Astrocyte of the spinal cord (primary cell): Measurements from ENCODE around the gene ZBTB20.

Experiments used
- DNase-seq: peaks from one replicate; pipeline ENCODE4 v3.0.0; 2011; ENCODE audit warnings: low read depth, low spot score
- H3K4me3 ChIP-seq: 2 replicates; pipeline ENCODE4 v1.5.1; 2011; ENCODE audit warnings: low read depth, mild to moderate bottlenecking, low read length, moderate library complexity
- in situ Hi-C: cut with HindIII; loops from 2 replicates; pipeline ENCODE4 v1.10.0; 2017; ENCODE audit warnings: low sequenced_read_pairs
- TF ChIP-seq, protein P1 (sequence below): IDR thresholded peaks from 2 replicates; pipeline ENCODE4 v1.5.1; 2012; ENCODE audit warnings: low read depth, mild to moderate bottlenecking, low read length, inconsistent platforms

ZBTB20 gene

GRCh38 chr3:115147329-115148141, 447 bp upstream of the ZBTB20 start:
- peak overlapping the region; percentile 84 for H3K4me3 ChIP-seq
- peak; percentile 100 for DNase-seq
- in situ Hi-C loops: no loop called here
- TF ChIP-seq, protein P1, sequence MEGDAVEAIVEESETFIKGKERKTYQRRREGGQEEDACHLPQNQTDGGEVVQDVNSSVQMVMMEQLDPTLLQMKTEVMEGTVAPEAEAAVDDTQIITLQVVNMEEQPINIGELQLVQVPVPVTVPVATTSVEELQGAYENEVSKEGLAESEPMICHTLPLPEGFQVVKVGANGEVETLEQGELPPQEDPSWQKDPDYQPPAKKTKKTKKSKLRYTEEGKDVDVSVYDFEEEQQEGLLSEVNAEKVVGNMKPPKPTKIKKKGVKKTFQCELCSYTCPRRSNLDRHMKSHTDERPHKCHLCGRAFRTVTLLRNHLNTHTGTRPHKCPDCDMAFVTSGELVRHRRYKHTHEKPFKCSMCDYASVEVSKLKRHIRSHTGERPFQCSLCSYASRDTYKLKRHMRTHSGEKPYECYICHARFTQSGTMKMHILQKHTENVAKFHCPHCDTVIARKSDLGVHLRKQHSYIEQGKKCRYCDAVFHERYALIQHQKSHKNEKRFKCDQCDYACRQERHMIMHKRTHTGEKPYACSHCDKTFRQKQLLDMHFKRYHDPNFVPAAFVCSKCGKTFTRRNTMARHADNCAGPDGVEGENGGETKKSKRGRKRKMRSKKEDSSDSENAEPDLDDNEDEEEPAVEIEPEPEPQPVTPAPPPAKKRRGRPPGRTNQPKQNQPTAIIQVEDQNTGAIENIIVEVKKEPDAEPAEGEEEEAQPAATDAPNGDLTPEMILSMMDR: no peak

- peak; percentile 77 for DNase-seq
Measured at GRCh38 chr3:115146032-115146417, 1.1 kb downstream of the ZBTB20 start.

DNA sequence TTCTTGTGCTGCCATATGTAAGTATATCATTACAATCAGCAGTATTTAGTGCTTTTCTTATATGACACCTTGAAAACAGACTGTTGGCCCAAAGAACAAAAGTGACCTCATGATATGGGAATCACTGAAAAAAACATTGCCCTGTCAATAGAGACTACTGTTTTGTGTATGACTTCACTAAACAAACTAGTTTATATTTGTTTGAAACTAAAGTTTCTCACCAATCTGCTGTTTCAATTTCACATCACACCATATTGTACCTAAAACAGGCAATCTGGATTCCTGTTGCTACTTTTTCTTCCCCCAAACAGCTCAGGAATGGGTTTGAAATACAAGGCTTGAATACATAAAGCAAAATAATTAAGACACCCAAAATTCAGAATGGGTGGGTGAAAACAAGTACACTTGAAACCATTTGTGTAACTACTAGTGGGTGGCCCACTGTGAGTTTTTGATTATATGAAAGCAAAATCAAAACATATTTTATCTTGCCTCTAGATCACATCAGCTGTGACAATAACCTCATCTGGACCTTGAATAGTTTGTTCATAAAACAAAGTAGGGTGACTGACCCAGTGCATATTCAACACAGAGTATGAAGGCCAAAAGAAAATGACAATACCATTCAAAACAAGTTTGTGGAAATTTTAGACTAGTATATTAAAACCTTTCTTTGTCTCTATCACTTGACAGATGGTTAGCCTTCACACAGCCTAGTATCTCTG, 5.9 kb downstream of the ZBTB20 start:
- TF ChIP-seq, protein P1: no peak
- H3K4me3 ChIP-seq: no peak overlapping the region
- no peak for DNase-seq
- in situ Hi-C loops: no loop called here

More at GRCh38 chr3:115146032-115146417, 1.1 kb downstream of the ZBTB20 start:
- in situ Hi-C loops: no loop called here
- TF ChIP-seq, protein P1: no peak
- H3K4me3 ChIP-seq: peak overlapping the region; percentile 84

DNA sequence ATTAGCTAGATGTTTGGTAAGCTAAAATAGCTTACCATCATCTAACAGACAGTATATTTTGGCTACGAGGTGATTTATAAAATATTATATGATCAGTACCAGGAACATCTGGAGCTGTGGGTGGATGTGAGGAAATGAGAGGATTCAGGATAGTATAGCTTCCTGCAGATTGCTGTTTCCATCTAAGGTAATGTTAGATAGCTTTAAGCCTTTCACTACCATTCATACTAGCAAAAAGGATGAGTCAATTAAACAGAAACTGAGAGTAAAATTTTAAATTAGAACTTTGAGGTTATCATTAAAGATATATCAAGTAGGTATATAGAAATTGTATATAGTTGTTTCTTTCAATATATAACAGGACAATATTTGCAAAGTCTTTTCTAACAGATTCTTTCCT, 8.0 kb downstream of the ZBTB20 start:
- DNase-seq: no peak
- in situ Hi-C loops: no loop called here
- no peak overlapping the region for H3K4me3 ChIP-seq
- TF ChIP-seq, protein P1: no peak

DNA sequence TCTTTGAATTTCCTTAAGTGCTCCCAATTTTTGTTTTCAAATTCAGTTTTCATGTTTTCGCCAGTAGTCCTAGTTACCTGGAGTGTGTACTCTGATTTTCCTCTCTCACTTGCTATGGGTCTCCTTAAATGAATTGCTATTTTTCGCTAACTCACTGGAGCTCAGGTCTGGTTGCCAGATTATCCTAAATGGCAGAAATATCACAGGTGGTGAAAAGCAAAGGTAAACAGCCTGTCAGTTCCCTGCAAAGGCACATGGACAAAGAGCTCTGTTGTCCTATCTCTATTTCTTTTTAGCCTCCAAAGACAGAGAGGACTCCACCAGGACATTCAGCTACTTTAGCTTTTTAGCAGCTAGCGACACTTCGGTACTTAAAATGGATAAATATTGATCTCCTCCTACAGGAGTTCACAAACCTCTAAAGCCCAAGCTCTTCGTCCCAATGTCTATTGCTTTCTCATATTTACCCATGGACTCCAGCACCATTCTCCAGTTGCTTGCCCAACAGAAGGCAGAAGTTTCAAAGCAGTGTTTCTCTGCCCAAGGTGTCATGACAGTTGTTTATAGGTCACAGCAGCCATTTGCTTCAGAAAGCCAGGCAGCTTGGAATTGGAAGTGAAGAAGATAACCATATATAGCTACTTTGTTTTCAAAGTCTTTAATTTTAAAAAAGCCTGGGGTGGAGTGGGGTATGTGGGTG, 12.3 kb downstream of the ZBTB20 start:
- in situ Hi-C loops: no loop called here
- TF ChIP-seq, protein P1: no peak
- H3K4me3 ChIP-seq: no peak overlapping the region
- DNase-seq: no peak

GRCh38 chr3:115127208-115127607, 19.9 kb downstream of the ZBTB20 start:
- TF ChIP-seq, protein P1: no peak
- no peak for DNase-seq
- in situ Hi-C loops: no loop called here
- no peak overlapping the region for H3K4me3 ChIP-seq
